GM13977 (cell line): ENCODE data around the gene RASL12.
"Not testable (repeated sequence)": the region's sequence is repeated elsewhere in the genome, so short reads cannot be mapped to it uniquely, and the experiment has no call there.

ENCODE experiments used
- DNase-seq: peaks from one replicate; pipeline ENCODE4 v3.0.0; 2012; ENCODE audit warnings: low spot score
- in situ Hi-C: fragments of 300-500 bp; cut with MboI; formaldehyde crosslinking; loops from one replicate; pipeline ENCODE4 v1.12.0; 2022; ENCODE audit warnings: low sequenced_read_pairs, low pct_unique_long_range_greater_than_20kb, mixed read lengths, inconsistent platforms; ENCODE audit not compliant: unreplicated experiment
- TF ChIP-seq, protein P1 (sequence below): IDR thresholded peaks from 2 replicates; pipeline ENCODE4 v1.5.1; 2012; ENCODE audit warnings: mild to moderate bottlenecking, control low read depth; ENCODE audit not compliant: insufficient read depth; ENCODE audit errors: extremely low read depth, missing control alignments

RASL12 gene

GRCh38 chr15:65102912-65103311, 35.1 kb upstream of the RASL12 start:
- DNase-seq, result no peak
- TF ChIP-seq, protein P1, sequence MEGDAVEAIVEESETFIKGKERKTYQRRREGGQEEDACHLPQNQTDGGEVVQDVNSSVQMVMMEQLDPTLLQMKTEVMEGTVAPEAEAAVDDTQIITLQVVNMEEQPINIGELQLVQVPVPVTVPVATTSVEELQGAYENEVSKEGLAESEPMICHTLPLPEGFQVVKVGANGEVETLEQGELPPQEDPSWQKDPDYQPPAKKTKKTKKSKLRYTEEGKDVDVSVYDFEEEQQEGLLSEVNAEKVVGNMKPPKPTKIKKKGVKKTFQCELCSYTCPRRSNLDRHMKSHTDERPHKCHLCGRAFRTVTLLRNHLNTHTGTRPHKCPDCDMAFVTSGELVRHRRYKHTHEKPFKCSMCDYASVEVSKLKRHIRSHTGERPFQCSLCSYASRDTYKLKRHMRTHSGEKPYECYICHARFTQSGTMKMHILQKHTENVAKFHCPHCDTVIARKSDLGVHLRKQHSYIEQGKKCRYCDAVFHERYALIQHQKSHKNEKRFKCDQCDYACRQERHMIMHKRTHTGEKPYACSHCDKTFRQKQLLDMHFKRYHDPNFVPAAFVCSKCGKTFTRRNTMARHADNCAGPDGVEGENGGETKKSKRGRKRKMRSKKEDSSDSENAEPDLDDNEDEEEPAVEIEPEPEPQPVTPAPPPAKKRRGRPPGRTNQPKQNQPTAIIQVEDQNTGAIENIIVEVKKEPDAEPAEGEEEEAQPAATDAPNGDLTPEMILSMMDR, result no peak
- in situ Hi-C loops, result no loop called here

- in situ Hi-C loops, result no loop called here
- TF ChIP-seq, protein P1, result no peak
- no peak for DNase-seq
Observed at GRCh38 chr15:65101891-65102708, 34.3 kb upstream of the RASL12 start.

DNA sequence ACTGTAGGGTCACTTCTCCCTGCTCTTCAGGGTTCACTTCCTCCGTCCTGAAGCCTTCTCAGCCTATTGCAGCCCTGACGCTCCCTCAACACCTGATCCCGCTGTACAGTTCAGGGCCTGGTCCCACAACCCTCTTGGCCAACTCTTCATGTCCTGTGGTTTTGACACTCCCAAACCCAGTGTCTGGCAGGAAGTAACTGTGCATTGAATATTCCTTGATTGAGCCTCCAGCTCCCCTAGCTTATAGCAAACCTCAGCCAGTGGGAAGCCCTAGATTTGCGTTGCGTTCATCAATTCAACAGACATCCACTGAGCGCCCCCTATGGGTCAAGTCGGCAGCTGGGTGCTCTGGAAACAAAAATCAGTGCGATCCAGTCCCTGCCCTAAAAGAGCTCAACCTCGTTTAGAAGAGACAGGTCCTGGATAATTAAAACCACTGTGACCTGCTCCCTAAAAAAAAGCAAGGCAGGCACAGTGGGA, 33.7 kb upstream of the RASL12 start:
- in situ Hi-C loops, result no loop called here
- DNase-seq, result peak; percentile 77

GRCh38 chr15:65100442-65100841, 32.7 kb upstream of the RASL12 start:
- in situ Hi-C loops, result no loop called here
- no peak for DNase-seq
- TF ChIP-seq, protein P1, result no peak

More for the DNA sequence above, 33.7 kb upstream of the RASL12 start:
- TF ChIP-seq, protein P1, result peak; percentile 81

DNA sequence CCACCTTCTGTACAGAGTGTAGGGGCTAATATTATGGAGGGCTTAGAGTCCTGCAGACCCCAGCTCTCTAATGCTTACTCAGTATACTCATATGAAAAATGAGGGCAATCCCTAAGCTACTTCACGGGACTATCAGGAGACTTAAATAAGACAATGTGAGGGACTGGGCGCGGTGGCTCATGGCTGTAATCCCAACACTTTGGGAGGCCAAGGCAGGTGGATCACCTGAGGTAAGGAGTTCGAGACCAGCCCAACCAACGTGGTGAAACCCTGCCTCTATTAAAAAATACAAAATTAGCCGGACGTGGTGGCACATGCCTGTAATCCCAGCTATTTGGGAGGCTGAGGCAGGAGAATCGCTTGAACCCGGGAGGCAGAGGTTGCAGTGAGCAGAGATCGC, 32.0 kb upstream of the RASL12 start:
- DNase-seq, in situ Hi-C loops: not testable (repeated sequence)

GRCh38 chr15:65099336-65099735, 31.5 kb upstream of the RASL12 start:
- TF ChIP-seq, protein P1, result no peak
- in situ Hi-C loops, result no loop called here
- DNase-seq, result no peak

GRCh38 chr15:65097651-65098263, 30.0 kb upstream of the RASL12 start:
- in situ Hi-C loops, result no loop called here
- DNase-seq, result no peak
- TF ChIP-seq, protein P1, result no peak
